ENCODE data around the gene MSMB. TPM values are rescaled to one million over a fixed set of nuclear protein-coding genes. Genes with fewer than 3 reads are reported as not detected.

MSMB gene
- total and polyA plus RNA-seq, 9 of the 15 experiments (the other 6 are each of a cell fraction or from before 2014, with no cell fraction given), result 0.21 to 0.60 TPM; not detected in 7

- no peak for FAIRE-seq
- Histone ChIP-seq H2AFZ (ENCODE audit: low read depth, low read length) (peak overlapping the region; percentile 12; the same call in 1 of the 2 replicates), H4K20me1 (replicated peaks; ENCODE audit: control insufficient read depth, insufficient read depth, low read length) (no peaks in the 10 kb centered on the region), H3K4me1 (replicated peaks in 1 of 2; ENCODE audit: control insufficient read depth in 2 of 2, insufficient read depth in 2 of 2, low read length in 2 of 2) (peaks cover 17 to 23% of the 10 kb centered on the region in 2 experiments), H3K4me3 (no peak overlapping the region), H3K9me3 (replicated peaks; ENCODE audit: control insufficient read depth, insufficient read depth, low read depth, low read length) (no peaks in the 10 kb centered on the region), H3K9me1 (ENCODE audit: control insufficient read depth, insufficient read depth, low read length) (no peaks in the 10 kb centered on the region), H3K4me2 (ENCODE audit: insufficient read depth, low read length) (no peak overlapping the region), H3K79me2 (ENCODE audit: control insufficient read depth, insufficient read depth, low read length) (no peaks in the 10 kb centered on the region), H3K36me3 (ENCODE audit: control insufficient read depth, insufficient read depth, low read length) (no peaks in the 10 kb centered on the region), H3K27ac (ENCODE audit: extremely low read depth, low read depth, low read length) (no peak overlapping the region), H3K27me3 (ENCODE audit: control insufficient read depth in 2 of 2, insufficient read depth in 2 of 2, low read length in 2 of 2) (no peaks in the 10 kb centered on the region), H3K9ac (ENCODE audit: insufficient read depth in 1 of 2, low read depth in 2 of 2, low read length in 2 of 2) (peak overlapping the region in 1 of 2 experiments; percentile 71; a peak in 2 of 4 replicates)
- in situ Hi-C loops (cut with MboI) (no loop called here), intact Hi-C loops (cut with micrococcal nuclease) (no loop called here)
- no peak for DNase-seq (ENCODE audit: extremely low read depth in 1 of 4, low spot score in 3 of 4)
- WGBS (ENCODE audit: insufficient coverage, low coverage, missing lambda C conversion rate), result 25% methylated on average over 8 of the region's 8 CpGs
- POLR2A ChIA-PET, result no interaction called here
- TF ChIP-seq FUS (optimal IDR thresholded peaks at IDR 0.05; ENCODE audit: low read depth, low read length), result no peak
- TF ChIP-seq ZBTB12 (CRISPR knock-in tag; IDR thresholded peaks at IDR 0.05), result no peak
- peak; percentile 28 to 39 for TF ChIP-seq RAD21 (CRISPR knock-in tag; conservative IDR thresholded peaks at IDR 0.05 in 1 of 2, IDR thresholded peaks at IDR 0.05 in 1 of 2)
- peak in 1 of 3 experiments; percentile 36; a peak in 2 of 6 replicates for TF ChIP-seq CTCF (IDR thresholded peaks at IDR 0.05 in 2 of 3, conservative IDR thresholded peaks at IDR 0.05 in 1 of 3; ENCODE audit: insufficient read depth in 2 of 3, low read depth in 1 of 3, low read length in 3 of 3)
- peak; percentile 61; the same call in 1 of the 2 replicates for TF ChIP-seq BCOR (IDR thresholded peaks at IDR 0.05)
- CTCF ChIA-PET (ENCODE audit: low intra/inter-chr PET ratio), result no interaction called here
- ATAC-seq, result 0 out of 3 replicates have a peak, but pooled peaks have one; percentile 13
- no TSS peak for BruUV-seq (replicated peaks)
Observed at GRCh38 chr10:46035923-46036849, 9.9 kb downstream of the MSMB start.
